T-helper 1 cell (primary cell): Measurements from ENCODE around the gene GALNT16.
"Not testable (repeated sequence)": the region's sequence is repeated elsewhere in the genome, so short reads cannot be mapped to it uniquely, and the experiment has no call there.

Source experiments
- DNase-seq, 5 donors: peaks; one replicate each; pipeline ENCODE4 v3.0.0-alpha.2; 2012 to 2020

GALNT16 gene

DNA sequence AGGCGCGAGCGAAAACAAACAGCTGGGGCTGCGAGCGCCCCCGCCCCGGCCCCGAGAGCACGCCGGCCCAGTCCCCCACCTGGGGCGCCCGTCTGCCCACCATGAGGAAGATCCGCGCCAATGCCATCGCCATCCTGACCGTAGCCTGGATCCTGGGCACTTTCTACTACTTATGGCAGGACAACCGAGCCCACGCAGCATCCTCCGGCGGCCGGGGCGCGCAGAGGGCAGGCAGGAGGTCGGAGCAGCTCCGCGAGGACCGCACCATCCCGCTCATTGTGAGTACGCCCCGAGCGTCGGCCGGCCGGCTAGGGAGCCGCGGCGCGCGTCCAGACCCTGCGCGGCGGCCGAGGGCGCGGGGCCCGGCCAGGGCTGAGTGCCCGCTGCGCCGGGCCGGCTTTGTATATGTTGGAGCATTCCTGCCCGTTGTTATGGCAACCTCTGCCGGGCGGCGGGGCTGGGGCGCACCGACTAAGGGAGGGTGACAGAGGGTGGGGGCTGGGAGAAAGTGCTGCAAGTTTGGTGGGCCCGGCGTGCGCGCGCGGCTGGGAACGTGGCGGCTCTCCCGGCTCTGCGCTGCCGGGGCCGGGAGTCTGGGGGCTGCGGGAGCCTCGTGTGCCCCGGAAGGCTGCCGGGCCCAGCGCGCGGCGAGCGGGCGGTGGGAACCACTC lies 367 bp downstream of the GALNT16 start:
- DNase-seq, result no peak

DNA sequence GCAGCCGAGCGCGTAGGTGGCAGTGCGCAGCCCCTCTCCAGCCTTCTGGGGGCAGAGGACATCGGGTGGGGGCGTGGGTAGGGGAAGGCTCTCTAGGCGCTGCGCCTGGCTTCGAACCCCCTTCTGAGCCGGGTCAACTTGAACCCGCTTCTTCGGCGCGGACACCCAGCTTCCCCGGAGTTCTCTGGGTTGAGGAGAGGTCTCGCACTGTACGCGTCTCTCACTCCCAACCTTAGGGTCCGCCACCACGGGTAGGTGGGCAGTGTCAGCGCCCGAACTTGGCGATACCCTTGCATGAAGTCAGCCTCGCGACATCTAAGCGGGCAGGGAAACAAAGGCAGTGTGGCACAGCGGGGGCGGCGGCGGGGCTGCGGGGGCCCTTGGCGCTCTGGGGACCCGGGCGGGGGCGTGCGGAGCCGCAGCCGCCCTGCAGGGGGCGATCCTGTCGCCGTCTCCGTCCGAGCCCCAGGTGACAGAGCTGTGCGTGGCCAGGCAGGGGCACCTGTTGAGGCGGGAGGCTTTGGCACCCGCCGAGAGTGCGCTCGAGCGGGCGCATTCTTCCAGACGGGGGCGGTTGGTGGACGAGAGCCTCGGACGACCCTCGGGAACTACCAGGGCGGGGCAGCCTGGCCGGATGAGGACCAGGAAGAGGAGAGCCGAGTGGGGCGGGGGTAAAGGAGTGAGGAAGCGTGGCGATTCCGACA lies 1.1 kb downstream of the GALNT16 start:
- DNase-seq, result peak in 2 of 5 donors; percentile 5 to 13

DNA sequence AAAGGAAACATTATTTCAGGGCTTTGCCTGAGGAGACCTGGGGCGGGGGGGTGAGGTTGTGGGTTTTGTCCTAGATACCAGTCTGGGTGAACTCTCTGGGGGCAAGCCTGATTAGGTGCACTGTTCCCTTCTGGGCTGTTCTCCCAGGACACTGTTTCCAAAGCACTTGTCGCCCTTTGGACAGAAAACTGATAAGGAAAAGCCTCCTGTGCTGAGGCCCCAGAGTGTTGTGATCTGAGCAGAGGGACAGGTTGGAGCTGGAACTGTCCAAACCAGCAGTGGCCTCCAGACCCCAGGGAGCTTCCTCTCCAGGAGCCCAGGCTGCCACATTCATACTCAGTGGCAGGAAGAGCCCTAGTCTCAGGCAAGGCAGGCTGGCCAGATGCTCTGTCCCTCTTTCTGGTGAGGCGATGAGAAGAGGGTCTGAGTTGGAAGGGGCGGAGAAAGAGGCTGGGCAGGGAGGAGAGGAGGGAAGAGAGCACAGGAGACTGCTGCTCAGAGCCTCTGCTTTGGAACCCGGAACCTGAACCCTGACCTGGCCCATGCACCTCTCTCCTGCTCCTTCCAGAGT lies 1.9 kb downstream of the GALNT16 start:
- DNase-seq, result no peak

DNA sequence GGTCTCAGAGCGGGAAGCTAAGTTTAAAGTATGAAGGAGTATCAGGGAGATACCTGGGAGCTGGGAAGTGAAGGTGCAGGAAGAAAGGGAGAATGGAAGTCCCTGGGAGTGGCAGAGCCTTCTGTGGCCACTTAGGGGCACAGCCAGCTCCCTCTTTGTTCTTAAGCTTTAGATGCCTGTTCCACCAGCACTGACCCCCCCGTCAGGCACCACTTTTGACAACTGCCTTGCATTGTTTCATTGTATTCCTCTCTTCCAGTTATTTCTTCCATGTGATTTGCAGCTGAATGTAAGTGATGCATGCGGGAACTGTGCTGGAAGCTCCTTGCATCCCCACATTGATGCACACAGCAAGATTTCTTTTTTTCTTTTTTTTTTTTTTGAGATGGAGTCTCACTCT lies 2.6 kb downstream of the GALNT16 start:
- no peak for DNase-seq

DNA sequence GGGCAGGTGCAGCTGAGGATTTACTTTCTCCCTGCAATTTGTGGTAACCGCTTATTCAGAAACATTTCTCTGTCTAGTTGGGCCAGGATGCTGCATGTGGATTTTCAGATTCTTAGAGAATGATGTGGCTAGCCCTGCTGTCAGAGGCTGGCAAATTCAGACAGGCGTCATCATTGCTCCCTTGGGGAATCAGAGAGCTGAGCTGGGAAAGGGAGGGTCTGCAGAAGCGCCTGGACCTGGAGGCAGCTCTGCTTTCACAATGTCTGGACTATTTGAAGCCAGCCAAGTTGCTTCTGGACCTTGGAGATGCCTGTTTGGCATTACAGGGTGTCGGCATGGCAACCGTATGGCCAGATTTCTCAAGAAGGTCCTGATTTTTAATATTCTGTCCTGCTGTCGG lies 3.4 kb downstream of the GALNT16 start:
- no peak for DNase-seq

DNA sequence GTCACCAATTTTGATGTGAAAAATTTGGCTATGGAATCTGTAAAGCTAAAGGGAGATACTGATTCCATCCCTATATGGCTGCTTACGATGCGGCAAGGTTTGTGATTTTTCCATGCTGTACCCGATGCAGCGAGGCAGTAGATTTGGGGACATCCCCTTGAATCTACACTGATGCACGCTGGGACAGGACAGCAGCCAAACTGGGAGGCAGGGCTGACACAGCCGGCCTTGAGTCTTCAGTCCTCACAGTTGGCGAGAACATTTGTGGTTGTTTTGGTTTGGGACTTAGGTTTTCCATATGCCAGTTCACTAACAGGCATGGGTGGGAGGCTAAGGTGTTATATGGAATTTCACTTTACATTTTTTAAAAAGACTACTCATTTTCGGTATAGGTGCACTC lies 3.8 kb downstream of the GALNT16 start:
- DNase-seq, result no peak

DNA sequence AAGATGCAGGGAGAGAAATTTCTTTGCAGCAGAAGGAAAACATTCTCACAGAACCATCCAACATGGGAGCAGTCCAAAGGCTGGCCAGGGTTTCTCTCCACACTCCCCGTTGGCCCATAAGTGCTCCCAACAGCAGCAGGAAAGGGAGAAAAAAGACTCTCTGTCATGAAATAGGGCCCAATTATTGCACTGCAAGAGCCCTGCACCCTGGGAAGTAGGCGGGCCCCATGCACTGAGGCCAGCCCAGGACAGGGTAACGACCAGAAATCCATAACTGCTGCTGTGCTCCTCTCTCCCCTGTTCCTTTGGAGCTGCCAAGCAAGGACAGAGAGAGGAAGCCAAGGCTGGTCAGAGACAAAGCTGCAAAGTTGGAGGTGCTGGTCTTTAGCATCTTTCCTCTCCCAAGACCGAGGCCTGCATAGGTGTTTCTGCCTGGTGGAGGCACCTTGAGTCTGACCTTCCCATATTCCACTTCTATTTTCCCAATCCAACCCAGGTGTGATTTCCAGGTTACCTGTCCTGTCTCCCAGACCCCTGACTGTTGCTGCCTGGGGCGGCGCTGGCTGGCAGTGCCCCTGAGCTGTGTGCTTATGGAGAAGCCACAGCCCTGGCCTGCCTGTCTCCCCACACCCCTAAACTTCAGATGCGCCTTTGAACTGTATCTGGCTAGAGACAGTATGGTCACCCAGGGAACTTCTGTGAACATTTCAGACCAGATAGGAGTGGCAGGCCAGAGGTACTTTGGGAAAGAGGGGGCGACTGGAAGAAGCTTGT lies 6.8 kb downstream of the GALNT16 start:
- no peak for DNase-seq

DNA sequence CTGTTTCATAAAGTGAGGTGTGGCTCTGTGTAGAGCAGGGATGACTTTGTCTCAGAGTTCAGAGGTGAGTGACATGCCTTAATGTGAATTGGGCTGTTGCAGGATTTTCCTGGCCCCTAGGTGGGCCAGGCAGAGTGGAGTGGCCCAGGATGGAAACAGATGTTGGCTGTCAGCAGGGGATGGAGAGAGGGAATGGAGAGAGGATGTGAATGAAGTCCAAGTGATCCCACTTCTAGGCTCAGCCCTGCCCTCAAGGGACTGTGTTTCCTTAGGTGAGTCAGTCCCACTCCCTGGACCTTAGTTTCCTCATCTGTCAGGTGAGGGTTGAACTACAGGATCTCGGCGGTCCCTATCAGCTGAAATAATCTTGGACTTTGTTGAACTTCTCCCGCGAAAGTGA lies 7.5 kb downstream of the GALNT16 start:
- no peak for DNase-seq

DNA sequence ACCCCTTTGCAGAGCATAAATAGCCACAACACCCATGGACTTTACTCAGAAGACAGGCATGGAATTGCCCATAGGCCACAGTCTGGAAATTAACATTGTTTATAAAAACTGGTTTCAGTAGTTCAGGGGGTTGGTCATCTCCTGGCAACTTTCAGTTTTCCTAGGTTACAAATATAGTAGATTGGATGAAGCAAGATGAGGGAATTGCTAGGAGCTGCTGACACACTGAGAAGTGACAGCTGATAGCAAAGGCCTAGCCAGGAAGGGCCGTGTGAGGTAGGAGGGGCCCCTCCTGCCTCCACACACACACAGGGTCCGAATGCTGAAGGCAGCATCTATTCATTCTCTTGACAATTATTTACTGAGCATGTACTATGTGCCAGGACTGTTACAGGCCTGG lies 8.3 kb downstream of the GALNT16 start:
- no peak for DNase-seq

DNA sequence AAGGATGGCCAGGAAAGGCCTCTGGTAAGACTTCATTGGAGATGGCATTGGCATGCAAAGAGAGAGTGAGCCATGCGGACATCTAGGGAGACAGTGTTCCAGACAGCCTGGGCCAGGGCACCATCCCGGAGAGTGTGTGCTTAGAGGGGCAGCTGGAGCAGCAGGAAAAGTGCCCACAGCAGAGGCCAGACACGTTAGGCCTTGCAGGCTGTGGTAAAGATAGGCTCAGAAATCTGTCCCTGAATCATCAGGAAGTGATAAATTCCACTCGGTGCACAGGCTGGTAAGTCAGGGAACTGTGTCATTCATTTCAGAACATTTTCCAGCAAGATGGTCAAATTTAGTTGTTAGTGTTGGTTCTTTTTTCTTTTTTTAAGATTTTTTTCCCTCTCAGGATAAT lies 8.8 kb downstream of the GALNT16 start:
- no peak for DNase-seq

DNA sequence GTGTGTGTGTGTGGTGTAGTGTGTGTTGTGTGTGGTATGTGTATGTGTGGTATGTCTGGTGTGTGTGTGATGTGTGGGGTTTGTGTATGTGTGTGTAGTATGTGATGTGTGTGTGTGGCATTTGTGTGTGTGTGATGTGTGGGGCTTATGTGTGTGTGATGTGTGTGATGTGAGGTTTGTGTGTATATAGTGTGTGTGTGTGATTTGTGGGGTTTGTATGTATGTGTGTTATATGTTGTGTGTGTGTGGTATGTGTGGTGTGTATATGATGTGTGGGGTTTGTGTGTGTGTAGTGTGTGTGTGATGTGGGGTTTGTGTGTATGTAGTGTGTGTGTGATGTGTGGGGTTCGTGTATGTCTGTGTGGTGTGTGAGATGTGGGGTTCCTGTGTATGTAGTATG lies 9.4 kb downstream of the GALNT16 start:
- DNase-seq, result no peak

DNA sequence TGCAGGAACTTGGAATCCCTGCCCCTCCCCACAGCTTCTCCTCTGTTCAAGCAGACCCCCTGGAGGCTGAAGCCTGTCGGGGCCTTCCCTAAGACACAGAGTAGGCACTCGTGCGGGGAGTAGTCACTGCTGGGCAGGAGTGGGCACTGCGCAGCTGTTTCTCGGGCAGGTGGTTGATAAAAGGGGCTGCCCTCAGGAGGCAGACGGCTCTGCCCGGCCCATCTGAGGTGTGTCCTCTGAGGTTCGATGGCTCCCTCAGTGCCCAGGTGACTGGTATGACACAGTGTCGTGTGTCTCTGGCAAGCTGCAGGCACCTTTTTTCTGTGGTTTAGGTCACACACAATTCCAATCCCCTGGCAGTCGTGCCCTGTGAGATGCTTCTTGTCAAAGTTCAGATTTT lies 10.1 kb downstream of the GALNT16 start:
- DNase-seq, result no peak

DNA sequence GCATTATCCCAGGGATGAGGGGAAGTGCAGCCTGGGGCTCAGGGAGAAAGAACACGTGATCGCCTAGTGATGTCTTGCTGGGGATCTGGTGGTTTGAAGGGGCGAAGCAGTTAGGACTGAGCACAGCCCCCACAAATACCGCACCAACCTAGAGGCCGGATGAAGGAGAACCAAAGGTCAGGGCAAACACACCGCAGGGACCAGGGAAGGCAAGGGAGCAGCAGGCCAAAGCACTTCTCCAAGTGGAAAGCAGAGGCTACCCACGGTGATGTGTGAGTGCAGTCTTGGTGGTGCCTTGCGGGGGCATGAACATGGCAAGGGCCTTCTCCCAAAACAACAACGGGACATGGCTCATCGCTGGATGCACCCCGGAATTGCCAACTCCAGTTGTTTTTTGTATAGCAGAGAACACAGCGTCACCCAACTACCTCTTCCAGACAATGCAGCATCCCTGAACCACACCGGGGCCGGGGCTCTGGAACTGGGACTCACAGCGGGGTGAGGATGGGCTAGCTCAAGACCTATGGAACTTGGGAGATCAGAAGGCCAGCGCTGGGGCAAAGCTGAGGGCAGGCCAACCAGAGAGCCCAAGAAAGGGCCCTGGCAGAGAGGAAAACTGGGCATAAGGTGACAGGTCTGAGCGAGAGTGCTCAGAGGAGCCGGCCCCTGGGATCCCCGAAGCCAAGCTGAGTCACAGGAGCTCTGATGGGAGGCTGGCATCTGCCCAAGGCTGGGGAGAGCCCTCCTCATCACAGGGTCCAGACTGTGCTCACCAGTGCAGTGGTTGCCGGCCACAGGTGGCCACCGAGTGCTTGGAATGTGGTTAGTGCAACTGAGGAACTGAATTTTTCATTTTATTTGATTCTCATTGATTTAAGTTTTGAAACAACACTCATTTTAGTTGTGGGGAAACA lies 11.1 kb downstream of the GALNT16 start:
- no peak for DNase-seq

DNA sequence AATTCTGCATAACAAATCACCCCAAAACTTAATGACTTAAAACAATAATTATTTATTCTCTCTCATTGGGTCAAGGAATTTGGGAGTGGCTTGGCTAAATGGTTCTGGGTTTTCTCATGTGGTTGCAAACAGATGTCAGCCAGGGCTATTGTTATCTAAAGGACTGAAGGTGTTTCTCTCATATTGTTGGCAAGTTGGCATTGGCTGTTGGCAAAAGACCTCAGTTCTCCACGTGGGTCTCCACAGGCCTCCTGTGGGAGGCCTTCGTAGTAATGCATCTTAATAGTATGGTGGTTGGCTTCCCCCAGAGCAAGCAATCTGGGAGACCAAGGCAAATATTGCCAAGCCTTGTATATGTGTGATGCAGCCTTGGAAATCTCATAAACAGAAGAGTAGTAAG lies 14.4 kb downstream of the GALNT16 start:
- DNase-seq, result no peak

DNA sequence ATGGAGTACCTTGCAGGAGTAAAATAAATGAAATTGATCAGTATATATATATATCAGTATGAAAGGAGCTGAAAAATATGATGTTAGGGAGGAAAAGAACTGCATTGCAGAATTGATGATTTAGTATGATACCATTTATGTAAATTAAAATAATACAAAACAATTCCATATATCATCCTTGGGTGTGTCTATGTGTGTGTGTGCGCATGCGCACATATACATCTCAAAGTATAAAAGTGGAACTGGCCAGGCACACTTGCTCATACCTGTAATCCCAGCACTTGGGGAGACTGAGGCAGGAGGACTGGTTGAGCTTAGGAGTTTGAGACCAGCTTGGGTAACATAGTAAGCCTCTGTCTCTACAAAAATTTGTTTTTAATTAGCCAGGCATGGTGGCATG lies 15.4 kb downstream of the GALNT16 start:
- no peak for DNase-seq

DNA sequence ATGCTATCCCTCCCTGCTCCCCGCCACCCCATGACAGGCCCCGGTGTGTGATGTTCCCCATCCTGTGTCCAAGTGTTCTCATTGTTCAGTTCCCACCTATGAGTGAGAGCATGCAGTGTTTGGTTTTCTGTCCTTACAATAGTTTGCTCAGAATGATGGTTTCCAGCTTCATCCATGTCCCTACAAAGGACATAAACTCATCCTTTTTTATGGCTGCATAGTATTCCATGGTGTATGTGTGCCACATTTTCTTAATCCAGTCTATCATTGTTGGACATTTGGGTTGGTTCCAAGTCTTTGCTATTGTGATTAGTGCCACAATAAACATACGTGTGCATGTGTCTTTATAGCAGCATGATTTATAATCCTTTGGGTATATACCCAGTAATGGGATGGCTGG lies 17.4 kb downstream of the GALNT16 start:
- not testable (repeated sequence) for DNase-seq

DNA sequence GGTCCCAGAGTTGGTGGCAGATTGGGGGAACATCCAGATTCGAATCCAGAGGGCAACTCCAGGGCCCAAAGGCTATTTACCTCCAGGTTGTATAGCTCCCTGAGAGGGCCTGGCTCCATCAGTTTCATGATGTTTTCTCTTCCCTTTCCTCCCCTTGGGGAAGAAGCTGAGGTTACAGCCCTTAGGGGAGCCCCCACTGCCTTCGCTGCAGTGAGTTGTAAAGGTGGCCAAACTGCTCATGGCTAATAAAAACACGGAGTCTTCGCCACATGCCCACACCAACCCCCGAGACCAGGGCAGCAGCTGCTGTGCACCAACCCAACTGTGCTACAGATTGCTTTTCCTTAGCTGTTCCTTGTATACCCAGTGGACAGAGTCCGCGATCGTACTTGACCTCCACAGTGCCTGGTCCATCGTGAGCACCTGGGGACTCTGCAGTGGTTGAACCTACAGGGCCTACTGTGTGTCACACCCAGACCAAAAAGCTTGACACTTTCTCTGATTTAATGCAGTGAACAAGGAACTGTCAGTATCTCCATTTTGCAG lies 20.9 kb downstream of the GALNT16 start:
- no peak for DNase-seq

DNA sequence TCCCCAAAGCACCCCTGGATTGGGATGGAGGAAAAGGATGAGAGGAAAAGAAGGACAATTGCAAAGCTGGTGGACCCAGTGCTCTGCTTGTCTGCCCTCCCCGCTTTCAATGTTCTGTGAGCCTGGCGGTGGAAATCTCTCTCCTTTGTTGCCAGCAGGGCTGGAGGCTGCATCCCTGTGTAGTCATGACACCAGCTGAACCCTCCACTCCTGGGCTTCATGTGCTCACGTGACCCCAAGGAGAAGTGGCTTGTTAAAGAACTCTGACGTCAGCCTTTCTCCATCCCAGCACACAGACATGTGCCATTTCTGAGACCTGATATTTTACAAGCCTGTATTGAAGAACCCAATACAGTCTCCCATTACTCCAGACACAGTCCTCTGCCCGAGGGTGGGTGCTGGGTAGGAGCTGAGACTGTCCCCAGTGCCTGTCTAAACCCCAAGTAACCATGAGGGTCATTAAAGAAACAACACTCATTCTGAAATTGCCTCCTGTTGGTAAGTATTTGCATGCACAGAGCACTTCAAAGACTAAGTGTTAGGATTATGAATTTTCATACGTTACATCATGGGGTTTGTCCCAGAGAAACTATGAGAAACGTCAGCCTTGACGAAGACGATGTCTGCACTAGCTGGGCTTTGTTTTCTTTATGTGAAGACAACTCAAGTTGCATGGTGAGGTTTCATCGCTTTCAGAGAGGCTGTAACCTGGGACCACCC lies 21.7 kb downstream of the GALNT16 start:
- no peak for DNase-seq

DNA sequence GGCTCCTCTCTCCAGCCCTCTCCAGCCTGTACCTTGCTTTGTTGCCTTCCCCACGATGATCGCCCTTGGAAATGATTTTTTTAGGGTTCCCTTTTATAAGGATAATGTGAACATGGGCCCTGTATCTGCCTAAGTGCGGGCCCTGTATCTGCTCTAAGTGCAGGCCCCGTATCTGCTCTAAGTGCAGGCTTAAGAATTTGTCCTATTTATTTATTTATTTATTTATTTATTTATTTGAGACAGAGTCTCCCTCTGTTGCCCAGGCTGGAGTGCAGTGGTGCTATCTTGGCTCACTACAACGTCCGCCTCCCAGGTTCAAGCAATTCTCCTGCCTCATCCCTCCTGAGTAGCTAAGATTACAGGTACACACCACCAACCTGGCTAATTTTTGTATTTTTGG lies 22.5 kb downstream of the GALNT16 start:
- no peak for DNase-seq

DNA sequence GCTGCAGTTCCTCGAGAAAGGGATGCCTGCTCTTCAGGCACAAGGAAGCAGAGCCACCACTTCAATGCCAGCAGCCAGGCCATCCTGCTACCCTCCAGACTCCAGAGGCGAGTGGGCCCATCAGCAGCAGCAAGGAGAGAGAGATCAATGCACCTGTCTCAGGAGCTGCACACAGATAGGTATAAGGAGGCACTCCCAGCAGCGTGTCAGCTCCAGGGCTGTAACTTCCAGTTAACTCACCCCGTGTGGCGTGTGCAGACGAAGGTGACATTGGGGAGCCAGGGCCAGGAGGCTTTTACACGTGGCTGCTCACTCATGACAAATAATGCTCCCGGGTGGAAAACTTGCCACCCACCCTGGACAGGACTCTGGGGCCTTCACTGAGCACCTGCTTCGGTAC lies 24.2 kb downstream of the GALNT16 start:
- DNase-seq, result no peak

DNA sequence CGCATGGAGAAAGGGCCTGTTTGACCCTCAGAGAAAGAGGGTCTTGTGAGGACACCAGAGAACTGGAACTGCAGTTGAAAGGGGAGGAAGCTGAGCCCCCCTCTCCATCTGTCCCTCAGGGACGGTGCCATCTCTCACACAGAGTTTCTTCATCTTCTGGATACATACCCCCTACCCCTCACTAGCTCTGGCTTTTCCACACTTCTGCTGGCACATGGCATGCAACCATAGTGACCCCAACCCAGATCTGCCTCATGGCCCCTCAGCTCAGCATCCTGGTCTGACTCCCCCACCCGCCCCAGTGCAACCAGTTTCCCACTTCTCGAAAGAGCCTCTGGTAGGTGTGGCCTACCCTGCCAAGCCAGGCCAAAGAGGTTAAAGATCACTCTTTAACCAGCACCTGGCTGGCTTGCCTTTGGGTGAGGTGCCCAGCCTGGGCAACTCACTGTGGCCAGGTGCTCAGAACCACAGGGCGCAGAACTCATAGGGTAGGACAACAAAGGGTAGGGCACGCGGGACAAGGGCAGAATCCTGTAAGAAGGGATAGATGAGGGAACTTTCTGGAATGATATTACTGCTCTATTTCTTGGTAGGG lies 25.8 kb downstream of the GALNT16 start:
- DNase-seq, result no peak
